ENCODE results near the gene CAPZB. TPM values are rescaled to one million over a fixed set of nuclear protein-coding genes. Genes with fewer than 3 reads are reported as not detected.

CAPZB gene
- polyA plus RNA-seq, 1 experiment, result 276 TPM

DNA sequence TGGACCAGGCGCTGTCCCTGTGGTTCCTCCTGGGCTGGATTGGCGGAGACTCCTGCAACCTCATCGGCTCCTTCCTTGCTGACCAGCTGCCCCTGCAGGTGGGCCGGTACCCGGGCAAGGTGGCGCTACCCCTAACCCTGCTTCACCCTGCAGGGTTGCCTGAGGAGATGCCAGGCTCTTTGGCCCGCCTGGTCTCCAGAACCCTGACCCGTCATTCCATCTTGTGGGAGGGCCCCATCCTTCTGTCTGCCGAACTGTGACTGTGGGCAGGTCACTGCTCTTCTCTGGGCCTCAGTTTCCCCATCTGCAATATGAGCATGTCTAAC is 160.7 kb downstream of the CAPZB start:
- ChIA-PET CTCF (no interaction called here), POLR2A (no interaction called here)
- no peak for DNase-seq (ENCODE audit: low read depth)
- TF ChIP-seq, protein P1, sequence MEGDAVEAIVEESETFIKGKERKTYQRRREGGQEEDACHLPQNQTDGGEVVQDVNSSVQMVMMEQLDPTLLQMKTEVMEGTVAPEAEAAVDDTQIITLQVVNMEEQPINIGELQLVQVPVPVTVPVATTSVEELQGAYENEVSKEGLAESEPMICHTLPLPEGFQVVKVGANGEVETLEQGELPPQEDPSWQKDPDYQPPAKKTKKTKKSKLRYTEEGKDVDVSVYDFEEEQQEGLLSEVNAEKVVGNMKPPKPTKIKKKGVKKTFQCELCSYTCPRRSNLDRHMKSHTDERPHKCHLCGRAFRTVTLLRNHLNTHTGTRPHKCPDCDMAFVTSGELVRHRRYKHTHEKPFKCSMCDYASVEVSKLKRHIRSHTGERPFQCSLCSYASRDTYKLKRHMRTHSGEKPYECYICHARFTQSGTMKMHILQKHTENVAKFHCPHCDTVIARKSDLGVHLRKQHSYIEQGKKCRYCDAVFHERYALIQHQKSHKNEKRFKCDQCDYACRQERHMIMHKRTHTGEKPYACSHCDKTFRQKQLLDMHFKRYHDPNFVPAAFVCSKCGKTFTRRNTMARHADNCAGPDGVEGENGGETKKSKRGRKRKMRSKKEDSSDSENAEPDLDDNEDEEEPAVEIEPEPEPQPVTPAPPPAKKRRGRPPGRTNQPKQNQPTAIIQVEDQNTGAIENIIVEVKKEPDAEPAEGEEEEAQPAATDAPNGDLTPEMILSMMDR (IDR thresholded peaks at IDR 0.05; ENCODE audit: insufficient read depth, low read depth, low read length), result no peak
- H3K4me3 ChIP-seq (ENCODE audit: low read depth, low read length), result no peak overlapping the region
- H3K27me3 ChIP-seq (ENCODE audit: control insufficient read depth, insufficient read depth, low read length), result no peaks in the 10 kb centered on the region
- H3K36me3 ChIP-seq (ENCODE audit: control insufficient read depth, insufficient read depth, low read length), result peaks cover 35% of the 10 kb centered on the region

DNA sequence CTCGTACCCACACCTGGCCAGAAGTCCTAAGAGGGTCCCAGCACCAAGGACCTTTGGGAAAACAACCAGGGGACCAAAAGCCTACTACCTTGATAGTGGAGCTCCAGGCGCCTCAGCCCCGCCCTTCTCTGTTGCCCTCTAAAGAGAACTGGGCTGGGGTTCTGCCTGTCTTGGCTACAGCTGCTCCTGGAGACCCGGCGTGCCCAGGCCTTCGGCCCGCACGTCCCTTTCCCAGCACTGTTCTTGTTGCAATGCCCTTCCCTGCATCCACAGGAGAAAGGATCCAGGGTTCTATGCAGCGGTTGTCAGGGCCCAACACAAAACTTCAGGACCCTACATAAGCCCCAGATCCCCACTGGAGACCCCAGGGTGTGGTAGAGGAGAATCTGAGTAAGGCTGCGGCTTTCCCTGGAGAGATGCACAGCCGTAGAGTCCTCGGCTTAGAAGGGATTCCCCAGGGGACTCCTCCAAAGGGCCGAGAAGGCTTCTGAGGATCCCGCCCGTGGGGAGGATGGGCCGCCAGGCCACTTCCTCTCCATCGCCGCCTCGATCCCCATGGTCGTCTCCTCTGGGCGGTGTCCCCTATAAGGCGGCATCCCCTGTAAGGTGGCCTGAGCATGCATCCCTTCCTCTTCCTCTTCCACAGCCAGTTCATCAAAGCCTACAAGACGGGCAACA is 161.2 kb downstream of the CAPZB start:
- H3K27me3 ChIP-seq (ENCODE audit: control insufficient read depth, insufficient read depth, low read length), result no peaks in the 10 kb centered on the region
- ChIA-PET CTCF (no interaction called here), POLR2A (no interaction called here)
- TF ChIP-seq, protein P1 (IDR thresholded peaks at IDR 0.05; ENCODE audit: insufficient read depth, low read depth, low read length), result no peak
- H3K36me3 ChIP-seq (ENCODE audit: control insufficient read depth, insufficient read depth, low read length), result peaks cover 35% of the 10 kb centered on the region
- no peak for DNase-seq (ENCODE audit: low read depth)
- no peak overlapping the region for H3K4me3 ChIP-seq (ENCODE audit: low read depth, low read length)

DNA sequence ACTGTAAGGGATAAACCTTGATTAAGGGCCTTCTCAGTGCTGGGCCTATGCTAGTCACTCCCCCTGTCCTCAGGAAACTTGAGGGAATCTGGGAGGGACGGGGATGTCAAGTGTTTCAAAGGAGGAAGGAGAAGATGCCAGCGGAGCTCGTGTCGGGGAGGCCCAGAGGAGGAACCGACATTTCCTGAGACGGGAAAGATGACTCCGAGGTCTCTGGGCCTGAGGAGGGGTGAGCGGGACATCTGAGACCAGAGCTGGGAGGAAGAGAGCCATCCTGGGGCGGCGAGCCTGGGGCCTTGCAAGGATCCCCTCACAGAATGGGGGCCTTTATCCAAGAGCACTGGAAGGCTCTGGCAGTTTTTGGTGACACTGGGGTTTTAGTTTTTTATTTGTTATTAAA is 162.9 kb downstream of the CAPZB start:
- H3K36me3 ChIP-seq (ENCODE audit: control insufficient read depth, insufficient read depth, low read length), result peaks cover 33% of the 10 kb centered on the region
- TF ChIP-seq, protein P1 (IDR thresholded peaks at IDR 0.05; ENCODE audit: insufficient read depth, low read depth, low read length), result no peak
- ChIA-PET CTCF (interaction anchor here (0.8 to 1.6 kb wide), 2 partner anchors 11 to 22 kb away, joined by 3 read pairs; no protein-coding TSS in a partner anchor), POLR2A (no interaction called here)
- no peak overlapping the region for H3K4me3 ChIP-seq (ENCODE audit: low read depth, low read length)
- DNase-seq (ENCODE audit: low read depth), result no peak
- no peaks in the 10 kb centered on the region for H3K27me3 ChIP-seq (ENCODE audit: control insufficient read depth, insufficient read depth, low read length)

DNA sequence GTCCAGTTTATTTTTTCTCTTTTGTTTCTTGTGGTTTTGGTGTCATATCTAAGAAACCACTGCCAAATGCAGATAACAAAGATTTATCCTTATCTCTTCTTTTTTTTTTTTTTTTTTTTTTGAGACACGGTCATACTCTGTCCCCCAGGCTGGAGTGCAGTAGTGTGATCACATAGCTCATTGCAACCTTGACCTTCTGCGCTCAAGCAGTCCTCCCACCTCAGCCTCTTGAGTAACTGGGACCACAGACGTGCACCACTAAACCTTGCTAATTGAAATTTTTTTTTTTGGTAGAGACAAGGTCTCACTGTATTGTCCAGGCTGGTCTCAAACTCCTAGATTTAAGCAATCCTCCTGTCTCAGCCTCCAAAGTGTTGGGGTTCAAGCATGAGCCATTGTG is 164.3 kb downstream of the CAPZB start:
- TF ChIP-seq, protein P1 (IDR thresholded peaks at IDR 0.05; ENCODE audit: insufficient read depth, low read depth, low read length), result no peak
- POLR2A ChIA-PET, result no interaction called here
- no peak for DNase-seq (ENCODE audit: low read depth)
- Histone ChIP-seq H3K36me3 (ENCODE audit: control insufficient read depth, insufficient read depth, low read length) (peaks cover 23% of the 10 kb centered on the region), H3K4me3 (ENCODE audit: low read depth, low read length) (no peak overlapping the region), H3K27me3 (ENCODE audit: control insufficient read depth, insufficient read depth, low read length) (no peaks in the 10 kb centered on the region)
- CTCF ChIA-PET, result interaction anchor here (0.5 kb wide), 1 partner anchor 262 kb away, joined by 3 read pairs; no protein-coding TSS in a partner anchor

DNA sequence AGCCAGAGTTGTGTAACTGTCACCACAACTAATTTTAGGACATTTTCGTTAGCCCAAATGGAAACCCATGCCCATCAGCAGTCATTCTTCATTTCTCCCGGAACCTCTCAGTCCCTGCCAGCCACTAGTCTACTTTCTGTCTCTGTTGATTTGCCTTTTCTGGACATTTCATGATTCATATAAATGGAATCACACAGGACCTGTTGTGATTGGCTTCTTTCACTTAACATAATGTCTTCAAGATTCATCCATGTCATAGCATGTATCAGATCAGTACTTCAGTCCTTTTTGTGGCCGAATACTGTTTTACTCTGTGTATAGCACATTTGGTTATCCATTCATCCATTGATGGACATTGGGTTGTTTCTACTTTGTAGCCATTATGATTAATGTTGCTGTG is 166.1 kb downstream of the CAPZB start:
- CTCF ChIA-PET, result no interaction called here
- TF ChIP-seq, protein P1 (IDR thresholded peaks at IDR 0.05; ENCODE audit: insufficient read depth, low read depth, low read length), result no peak
- POLR2A ChIA-PET, result no interaction called here
- Histone ChIP-seq H3K36me3 (ENCODE audit: control insufficient read depth, insufficient read depth, low read length) (peaks cover 8% of the 10 kb centered on the region; the same call in 1 of the 2 replicates), H3K4me3 (ENCODE audit: low read depth, low read length) (no peak overlapping the region), H3K27me3 (ENCODE audit: control insufficient read depth, insufficient read depth, low read length) (no peaks in the 10 kb centered on the region)
- no peak for DNase-seq (ENCODE audit: low read depth)
